Measurements from ENCODE around the gene DPYSL3. TPM values are rescaled to one million over a fixed set of nuclear protein-coding genes. Genes with fewer than 3 reads are reported as not detected.
A peak's percentile ranks its signal among the peaks of the same experiment; 100 is the strongest.

The DPYSL3 gene
- total and polyA plus RNA-seq, 12 donors = 3.5 to 49.7 (median 13.1) TPM

- 64 to 74% (median 72%) methylated on average over 6 of the region's 6 CpGs for WGBS, 4 donors
- TF ChIP-seq, protein P1, sequence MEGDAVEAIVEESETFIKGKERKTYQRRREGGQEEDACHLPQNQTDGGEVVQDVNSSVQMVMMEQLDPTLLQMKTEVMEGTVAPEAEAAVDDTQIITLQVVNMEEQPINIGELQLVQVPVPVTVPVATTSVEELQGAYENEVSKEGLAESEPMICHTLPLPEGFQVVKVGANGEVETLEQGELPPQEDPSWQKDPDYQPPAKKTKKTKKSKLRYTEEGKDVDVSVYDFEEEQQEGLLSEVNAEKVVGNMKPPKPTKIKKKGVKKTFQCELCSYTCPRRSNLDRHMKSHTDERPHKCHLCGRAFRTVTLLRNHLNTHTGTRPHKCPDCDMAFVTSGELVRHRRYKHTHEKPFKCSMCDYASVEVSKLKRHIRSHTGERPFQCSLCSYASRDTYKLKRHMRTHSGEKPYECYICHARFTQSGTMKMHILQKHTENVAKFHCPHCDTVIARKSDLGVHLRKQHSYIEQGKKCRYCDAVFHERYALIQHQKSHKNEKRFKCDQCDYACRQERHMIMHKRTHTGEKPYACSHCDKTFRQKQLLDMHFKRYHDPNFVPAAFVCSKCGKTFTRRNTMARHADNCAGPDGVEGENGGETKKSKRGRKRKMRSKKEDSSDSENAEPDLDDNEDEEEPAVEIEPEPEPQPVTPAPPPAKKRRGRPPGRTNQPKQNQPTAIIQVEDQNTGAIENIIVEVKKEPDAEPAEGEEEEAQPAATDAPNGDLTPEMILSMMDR (IDR thresholded peaks at IDR 0.05) = no peak
- TF ChIP-seq POLR2A (IDR thresholded peaks at IDR 0.05) = no peak
- H3K9me3 ChIP-seq (replicated peaks in 1 of 3) = no peaks in the 10 kb centered on the region
- no peaks in the 10 kb centered on the region for H3K4me1 ChIP-seq (replicated peaks in 1 of 2)
- intact Hi-C loops (cut with DNase I) = no loop called here
- H3K27ac ChIP-seq = no peak overlapping the region
- H3K36me3 ChIP-seq (replicated peaks in 1 of 2) = no peaks in the 10 kb centered on the region
- H3K4me3 ChIP-seq = no peak overlapping the region
- H3K27me3 ChIP-seq = no peaks in the 10 kb centered on the region
- DNase-seq = peak in 2 of 7 donors; percentile 19 to 33
These were observed 125.3 kb downstream of the DPYSL3 start for GRCh38 chr5:147384346-147385193.

- Histone ChIP-seq H3K4me3 (no peak overlapping the region), H3K36me3 (replicated peaks in 1 of 2) (no peaks in the 10 kb centered on the region)
These were observed 127.1 kb downstream of the DPYSL3 start for GRCh38 chr5:147382776-147383175.

GRCh38 chr5:147381555-147381954, 128.3 kb downstream of the DPYSL3 start:
- Histone ChIP-seq H3K4me1 (replicated peaks in 1 of 2) (no peaks in the 10 kb centered on the region), H3K27me3 (no peaks in the 10 kb centered on the region), H3K27ac (no peak overlapping the region), H3K36me3 (replicated peaks in 1 of 2) (no peaks in the 10 kb centered on the region), H3K4me3 (no peak overlapping the region), H3K9me3 (replicated peaks in 1 of 3) (no peaks in the 10 kb centered on the region)
- 77 to 91% (median 89%) methylated on average over 3 of the region's 3 CpGs for WGBS, 4 donors
- TF ChIP-seq, protein P1 (IDR thresholded peaks at IDR 0.05) = no peak
- TF ChIP-seq POLR2A (IDR thresholded peaks at IDR 0.05) = no peak
- no peak for DNase-seq
- intact Hi-C loops (cut with DNase I) = no loop called here

More at GRCh38 chr5:147382776-147383175, 127.1 kb downstream of the DPYSL3 start:
- H3K27me3 ChIP-seq = no peaks in the 10 kb centered on the region
- WGBS, 4 donors = 64 to 88% (median 76%) methylated on average over 4 of the region's 4 CpGs
- intact Hi-C loops (cut with DNase I) = no loop called here
- TF ChIP-seq, protein P1 (IDR thresholded peaks at IDR 0.05) = no peak
- no peak for TF ChIP-seq POLR2A (IDR thresholded peaks at IDR 0.05)
- DNase-seq = no peak
- no peaks in the 10 kb centered on the region for H3K4me1 ChIP-seq (replicated peaks in 1 of 2)
- H3K27ac ChIP-seq = peak overlapping the region in 1 of 5 donors; percentile 1
- no peaks in the 10 kb centered on the region for H3K9me3 ChIP-seq (replicated peaks in 1 of 3)

GRCh38 chr5:147377682-147378081, 132.2 kb downstream of the DPYSL3 start:
- TF ChIP-seq, protein P1 (IDR thresholded peaks at IDR 0.05) = no peak
- TF ChIP-seq POLR2A (IDR thresholded peaks at IDR 0.05) = no peak

More at GRCh38 chr5:147377682-147378081, 132.2 kb downstream of the DPYSL3 start:
- Histone ChIP-seq H3K27me3 (no peaks in the 10 kb centered on the region), H3K4me1 (replicated peaks in 1 of 2) (no peaks in the 10 kb centered on the region), H3K9me3 (replicated peaks in 1 of 3) (no peaks in the 10 kb centered on the region), H3K27ac (no peak overlapping the region), H3K4me3 (no peak overlapping the region), H3K36me3 (replicated peaks in 1 of 2) (no peaks in the 10 kb centered on the region)
- no peak for DNase-seq
- intact Hi-C loops (cut with DNase I) = no loop called here
- 76 to 95% (median 87%) methylated on average over 1 of the region's 1 CpG for WGBS, 4 donors
